Left lung (tissue), 10 donors: Measurements from ENCODE around the gene IRAK2. TPM values are rescaled to one million over a fixed set of nuclear protein-coding genes. Genes with fewer than 3 reads are reported as not detected.
A peak's percentile ranks its signal among the peaks of the same experiment; 100 is the strongest.

Experiments
- ATAC-seq: fragments of 200-7000 bp; cut with Tn5 transposase; one replicate; pipeline ENCODE4 v1.9.1; 2020; ENCODE audit warnings: moderate library complexity
- DNase-seq, 4 donors: peaks; one replicate each; pipeline ENCODE4 v3.0.0-alpha.2; 2013 to 2020
- H3K27ac ChIP-seq, 2 donors: fragments of 200-600 bp; sonication (generic) in 1 of 2; one replicate each; pipeline versions ENCODE4 v1.5.0 to v1.8.0; 2020 to 2021
- H3K27me3 ChIP-seq, 2 donors: fragments of 200-600 bp; sonication (generic) in 1 of 2; one replicate each; pipeline versions ENCODE4 v1.5.0 to v1.8.0; 2020 to 2021
- H3K36me3 ChIP-seq, 2 donors: fragments of 200-600 bp; sonication (generic) in 1 of 2; one replicate each; pipeline versions ENCODE4 v1.5.0 to v1.8.0; 2020 to 2021
- H3K4me1 ChIP-seq, 2 donors: fragments of 200-600 bp; one replicate each; pipeline ENCODE4 v1.8.0; 2021
- H3K4me3 ChIP-seq, 2 donors: fragments of 200-600 bp; sonication (generic) in 1 of 2; one replicate each; pipeline versions ENCODE4 v1.5.0 to v1.8.0; 2020 to 2021; ENCODE audit warnings: mild to moderate bottlenecking in 1 of 2
- H3K9me3 ChIP-seq, 2 donors: fragments of 200-600 bp; sonication (generic) in 1 of 2; one replicate each; pipeline versions ENCODE4 v1.5.0 to v1.8.0; 2020 to 2021
- CTCF ChIP-seq, 2 donors: fragments of 200-600 bp; sonication (generic) in 1 of 2; IDR thresholded peaks; one replicate each; pipeline versions ENCODE4 v1.5.0 to v1.8.0; 2021; ENCODE audit warnings: antibody characterized with exemption in 2 of 2
- intact Hi-C, 2 donors: fragments of 100-400 bp; cut with DNase I; formaldehyde crosslinking; loops; one replicate each; pipeline versions ENCODE4 v1.11.2 to v1.14.2; 2022
- polyA plus RNA-seq, 6 donors: library from polyadenylated mRNA; unstranded; fragments of 120-200 nt; gene quantifications; one replicate each; pipeline ENCODE4 v1.2.1, GENCODE V29; 2013; ENCODE audit not compliant: insufficient read length in 6 of 6
- total RNA-seq, 2 donors: library from RNA; stranded (reverse); fragmentation: NEBNext Ultra II Directional; extraction: Animal tissue kit (Norgen Biotek cat#: 25700); gene quantifications; one replicate each; pipeline ENCODE4 v1.2.1, GENCODE V29; 2021
- donor health status: DM: no; HTN: yes; CAD: no.
- donor health status: DM: no; HTN: no; CAD: no.

The IRAK2 gene
- total and polyA plus RNA-seq, 8 donors = 1.7 to 8.5 (median 2.5) TPM

GRCh38 chr3:10238345-10239183, 73.8 kb downstream of the IRAK2 start:
- ATAC-seq = no peak
- intact Hi-C loops = no loop called here
- no peak for TF ChIP-seq CTCF (IDR thresholded peaks at IDR 0.05)
- peaks cover 0 to 14% of the 10 kb centered on the region in 2 donors for H3K4me1 ChIP-seq
- H3K27me3 ChIP-seq = no peaks in the 10 kb centered on the region
- peaks cover 0 to 92% of the 10 kb centered on the region in 2 donors for H3K36me3 ChIP-seq
- no peak overlapping the region for H3K27ac ChIP-seq
- no peak for DNase-seq
- no peaks in the 10 kb centered on the region for H3K9me3 ChIP-seq
- no peak overlapping the region for H3K4me3 ChIP-seq

- DNase-seq (no peak), ATAC-seq (no peak)
- Histone ChIP-seq H3K9me3 (peaks cover 0 to 18% of the 10 kb centered on the region in 2 donors), H3K27ac (no peak overlapping the region), H3K27me3 (no peaks in the 10 kb centered on the region), H3K36me3 (peaks cover 0 to 92% of the 10 kb centered on the region in 2 donors), H3K4me3 (no peak overlapping the region), H3K4me1 (peaks cover 0 to 29% of the 10 kb centered on the region in 2 donors)
- intact Hi-C loops = no loop called here
- no peak for TF ChIP-seq CTCF (IDR thresholded peaks at IDR 0.05)
Observed at GRCh38 chr3:10240799-10241198, 76.1 kb downstream of the IRAK2 start.

- Histone ChIP-seq H3K27me3 (no peaks in the 10 kb centered on the region), H3K36me3 (peaks cover 0 to 80% of the 10 kb centered on the region in 2 donors), H3K27ac (peak overlapping the region; percentile 4 to 6), H3K4me3 (no peak overlapping the region), H3K9me3 (peaks cover 0 to 23% of the 10 kb centered on the region in 2 donors), H3K4me1 (peaks cover 0 to 31% of the 10 kb centered on the region in 2 donors)
- intact Hi-C loops = no loop called here
- DNase-seq (no peak), ATAC-seq (peak; percentile 73)
- no peak for TF ChIP-seq CTCF (IDR thresholded peaks at IDR 0.05)
Observed at GRCh38 chr3:10242182-10243065, 77.7 kb downstream of the IRAK2 start.

GRCh38 chr3:10244009-10244408, 79.3 kb downstream of the IRAK2 start:
- no peak for DNase-seq
- H3K9me3 ChIP-seq = peaks cover 0 to 23% of the 10 kb centered on the region in 2 donors
- H3K4me1 ChIP-seq = peaks cover 0 to 38% of the 10 kb centered on the region in 2 donors
- intact Hi-C loops = no loop called here
- H3K27me3 ChIP-seq = no peaks in the 10 kb centered on the region
- no peak for TF ChIP-seq CTCF (IDR thresholded peaks at IDR 0.05)
- H3K36me3 ChIP-seq = peaks cover 0 to 67% of the 10 kb centered on the region in 2 donors
- peak overlapping the region in 1 of 2 donors; percentile 68 for H3K27ac ChIP-seq
- ATAC-seq = no peak
- no peak overlapping the region for H3K4me3 ChIP-seq
